Cortex of kidney (tissue), 1 donor: Measurements from ENCODE around the gene LPIN1.
"Not testable (repeated sequence)": the region's sequence is repeated elsewhere in the genome, so short reads cannot be mapped to it uniquely, and the experiment has no call there.

Source experiments
- DNase-seq: peaks from one replicate; lab custom pipeline; 2025; lab: John Stamatoyannopoulos, UW

LPIN1 gene

GRCh38 chr2:11832531-11832930, 86.1 kb downstream of the LPIN1 start:
- DNase-seq: no peak

GRCh38 chr2:11833601-11834000, 87.2 kb downstream of the LPIN1 start:
- DNase-seq: no peak

- DNase-seq: no peak
These were observed 89.0 kb downstream of the LPIN1 start for GRCh38 chr2:11835403-11835802.

GRCh38 chr2:11836647-11837219, 90.3 kb downstream of the LPIN1 start:
- no peak for DNase-seq

GRCh38 chr2:11837875-11838734, 91.7 kb downstream of the LPIN1 start:
- DNase-seq: no peak

- no peak for DNase-seq
These were observed 93.5 kb downstream of the LPIN1 start for GRCh38 chr2:11839916-11840315.

- no peak for DNase-seq
These were observed 95.9 kb downstream of the LPIN1 start for GRCh38 chr2:11842336-11842735.

- not testable (repeated sequence) for DNase-seq
These were observed 98.4 kb downstream of the LPIN1 start for GRCh38 chr2:11844798-11845197.

- not testable (repeated sequence) for DNase-seq
These were observed 101.5 kb downstream of the LPIN1 start for GRCh38 chr2:11847935-11848334.

- DNase-seq: no peak
These were observed 103.7 kb downstream of the LPIN1 start for GRCh38 chr2:11850082-11850481.

- DNase-seq: no peak
These were observed 106.2 kb downstream of the LPIN1 start for GRCh38 chr2:11852526-11853196.

- no peak for DNase-seq
These were observed 106.8 kb downstream of the LPIN1 start for GRCh38 chr2:11853197-11853588.

- no peak for DNase-seq
These were observed 108.8 kb downstream of the LPIN1 start for GRCh38 chr2:11855064-11855760.

GRCh38 chr2:11856095-11856494, 109.7 kb downstream of the LPIN1 start:
- no peak for DNase-seq

- DNase-seq: no peak
These were observed 112.5 kb downstream of the LPIN1 start for GRCh38 chr2:11858883-11859282.

- not testable (repeated sequence) for DNase-seq
These were observed 113.5 kb downstream of the LPIN1 start for GRCh38 chr2:11859975-11860374.

GRCh38 chr2:11861044-11861443, 114.6 kb downstream of the LPIN1 start:
- no peak for DNase-seq

- no peak for DNase-seq
These were observed 115.6 kb downstream of the LPIN1 start for GRCh38 chr2:11862049-11862448.

GRCh38 chr2:11863103-11863502, 116.7 kb downstream of the LPIN1 start:
- DNase-seq: no peak

GRCh38 chr2:11863513-11864328, 117.3 kb downstream of the LPIN1 start:
- DNase-seq: no peak

GRCh38 chr2:11864724-11865123, 118.3 kb downstream of the LPIN1 start:
- DNase-seq: no peak

- no peak for DNase-seq
These were observed 118.9 kb downstream of the LPIN1 start for GRCh38 chr2:11865378-11865777.
